Measurements from ENCODE around the gene SREBF1.

SREBF1 gene

DNA sequence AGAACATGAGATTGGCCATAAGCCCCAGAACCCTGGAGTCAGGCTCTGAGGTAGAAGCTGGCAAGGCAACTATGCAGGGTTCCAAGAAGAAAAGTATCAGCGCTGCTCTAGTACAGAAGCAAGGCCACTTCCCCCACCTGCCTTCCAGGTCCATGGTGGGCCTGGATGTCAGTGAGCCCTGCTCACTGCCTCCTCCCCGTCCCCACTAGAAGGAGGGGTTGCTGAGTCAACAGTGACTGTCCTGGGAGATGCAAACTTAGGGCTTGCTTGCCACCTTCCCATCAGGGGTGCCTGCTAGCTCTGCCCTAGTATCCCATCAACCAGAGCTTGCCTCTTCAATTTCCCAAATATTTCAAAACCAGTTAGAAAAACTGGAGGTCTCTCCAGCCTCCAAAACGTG is 29.6 kb upstream of the SREBF1 start:
- CTCF ChIA-PET: interaction anchor here (1.2 to 1.5 kb wide), 3 partner anchors 24 to 224 kb away, joined by 3 to 5 read pairs (median 4); no protein-coding TSS in a partner anchor

DNA sequence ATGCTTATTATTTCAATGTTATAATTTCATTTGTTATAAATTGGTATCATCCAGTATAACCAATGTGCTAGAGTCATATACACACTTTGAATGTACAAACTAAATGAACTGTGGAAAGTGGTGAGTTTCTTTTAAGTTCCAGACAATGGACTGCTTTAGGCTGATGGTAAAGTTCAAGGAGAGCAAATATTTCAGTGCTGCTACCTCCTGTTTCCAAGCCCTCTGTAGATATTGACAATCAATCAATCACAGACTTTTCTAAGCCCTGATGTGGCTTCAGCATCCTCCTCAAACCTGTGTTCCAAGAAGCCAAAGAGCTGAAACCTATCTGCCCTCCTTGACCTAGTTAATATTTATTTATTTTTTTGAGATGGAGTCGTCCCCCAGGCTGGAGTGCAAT is 28.2 kb upstream of the SREBF1 start:
- H3K4me3 ChIP-seq (ENCODE audit: low read depth, low read length): no peak overlapping the region
- CTCF ChIA-PET: interaction anchor here (1.2 to 2.1 kb wide), 4 partner anchors 54 to 184 kb away, joined by 3 to 6 read pairs (median 3); no protein-coding TSS in a partner anchor
- POLR2A ChIA-PET: no interaction called here
- no peak for DNase-seq (ENCODE audit: low read depth, low spot score)
- TF ChIP-seq, protein P1, sequence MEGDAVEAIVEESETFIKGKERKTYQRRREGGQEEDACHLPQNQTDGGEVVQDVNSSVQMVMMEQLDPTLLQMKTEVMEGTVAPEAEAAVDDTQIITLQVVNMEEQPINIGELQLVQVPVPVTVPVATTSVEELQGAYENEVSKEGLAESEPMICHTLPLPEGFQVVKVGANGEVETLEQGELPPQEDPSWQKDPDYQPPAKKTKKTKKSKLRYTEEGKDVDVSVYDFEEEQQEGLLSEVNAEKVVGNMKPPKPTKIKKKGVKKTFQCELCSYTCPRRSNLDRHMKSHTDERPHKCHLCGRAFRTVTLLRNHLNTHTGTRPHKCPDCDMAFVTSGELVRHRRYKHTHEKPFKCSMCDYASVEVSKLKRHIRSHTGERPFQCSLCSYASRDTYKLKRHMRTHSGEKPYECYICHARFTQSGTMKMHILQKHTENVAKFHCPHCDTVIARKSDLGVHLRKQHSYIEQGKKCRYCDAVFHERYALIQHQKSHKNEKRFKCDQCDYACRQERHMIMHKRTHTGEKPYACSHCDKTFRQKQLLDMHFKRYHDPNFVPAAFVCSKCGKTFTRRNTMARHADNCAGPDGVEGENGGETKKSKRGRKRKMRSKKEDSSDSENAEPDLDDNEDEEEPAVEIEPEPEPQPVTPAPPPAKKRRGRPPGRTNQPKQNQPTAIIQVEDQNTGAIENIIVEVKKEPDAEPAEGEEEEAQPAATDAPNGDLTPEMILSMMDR (IDR thresholded peaks at IDR 0.05; ENCODE audit: insufficient read depth, low read length, missing control alignments): no peak

More for the DNA sequence above, 29.6 kb upstream of the SREBF1 start:
- H3K4me3 ChIP-seq (ENCODE audit: low read depth, low read length): no peak overlapping the region
- DNase-seq (ENCODE audit: low read depth, low spot score): no peak
- POLR2A ChIA-PET: interaction anchor here (0.5 kb wide), 1 partner anchor 167 kb away, joined by 3 read pairs; no protein-coding TSS in a partner anchor
- TF ChIP-seq, protein P1 (IDR thresholded peaks at IDR 0.05; ENCODE audit: insufficient read depth, low read length, missing control alignments): no peak

DNA sequence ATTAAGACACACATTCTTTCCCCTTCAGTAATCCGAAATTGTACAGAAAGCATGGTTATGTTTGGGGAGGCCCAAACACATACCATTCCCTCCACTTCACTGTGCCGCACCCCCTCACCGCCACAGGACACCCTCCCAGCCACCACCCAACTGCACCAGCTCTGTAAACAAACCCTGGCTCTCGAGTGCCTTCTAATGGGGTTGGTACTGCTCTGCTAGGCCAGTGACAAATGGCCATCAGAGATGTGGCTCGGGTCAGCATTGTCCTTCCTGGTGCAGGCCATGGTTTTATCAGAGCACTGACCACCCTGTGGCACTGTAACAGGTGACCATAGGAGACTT is 24.0 kb upstream of the SREBF1 start:
- no peak overlapping the region for H3K4me3 ChIP-seq (ENCODE audit: low read depth, low read length)
- POLR2A ChIA-PET: interaction anchor here (1.2 kb wide), 1 partner anchor 179 kb away, joined by 3 read pairs; no protein-coding TSS in a partner anchor
- CTCF ChIA-PET: interaction anchor here (0.9 to 6.8 kb wide), 30 partner anchors 10 to 504 kb away, joined by 3 to 82 read pairs (median 7); partner anchors contain the start of gene RAI1
- DNase-seq (ENCODE audit: low read depth, low spot score): no peak
- TF ChIP-seq, protein P1 (IDR thresholded peaks at IDR 0.05; ENCODE audit: insufficient read depth, low read length, missing control alignments): no peak

DNA sequence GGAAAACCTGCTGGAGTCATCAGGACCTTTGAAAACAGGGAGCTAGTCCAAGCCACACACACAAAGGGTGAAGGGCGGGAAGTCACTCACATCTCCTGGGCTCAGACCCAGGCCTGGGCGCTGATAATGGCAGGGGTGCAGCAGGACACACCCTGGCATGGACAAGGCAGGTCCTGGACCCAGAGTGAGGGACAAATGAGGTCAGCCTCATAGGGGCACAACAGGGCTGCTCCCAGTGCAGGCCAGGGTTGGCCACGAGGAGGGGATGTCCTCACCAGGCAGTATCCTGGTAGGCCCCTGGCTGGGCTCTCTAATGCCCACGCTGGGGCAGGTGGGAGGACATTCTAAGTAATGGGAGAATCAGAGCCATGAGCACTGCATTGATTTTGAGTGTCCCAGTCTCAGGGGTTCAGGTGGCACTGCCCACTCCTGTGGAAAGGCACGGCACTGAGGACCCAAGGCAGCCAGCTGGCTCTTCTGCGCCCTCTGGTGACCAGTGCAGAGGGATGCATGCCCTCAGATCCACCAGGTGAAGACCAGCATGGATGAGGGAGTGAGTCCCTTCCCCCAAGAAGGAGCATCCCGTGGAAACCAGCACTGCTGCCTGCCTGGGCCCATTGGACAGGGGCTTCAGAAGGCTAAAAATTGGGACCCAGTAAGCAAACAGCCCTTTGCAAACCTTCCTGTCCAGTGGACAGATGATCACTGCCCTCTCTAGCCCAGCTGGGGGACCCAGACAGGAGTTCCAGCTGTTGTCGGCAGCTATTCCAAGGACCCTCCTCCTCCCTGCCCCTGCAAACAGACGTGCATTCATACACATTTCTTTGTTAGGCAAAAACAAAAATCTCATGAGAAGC is 23.4 kb upstream of the SREBF1 start:
- POLR2A ChIA-PET: interaction anchor here (1.2 kb wide), 1 partner anchor 178 kb away, joined by 3 read pairs; no protein-coding TSS in a partner anchor
- no peak overlapping the region for H3K4me3 ChIP-seq (ENCODE audit: low read depth, low read length)
- no peak for DNase-seq (ENCODE audit: low read depth, low spot score)
- CTCF ChIA-PET: interaction anchor here (0.6 to 6.8 kb wide), 35 partner anchors 9 to 504 kb away, joined by 3 to 82 read pairs (median 5); partner anchors contain the start of gene RAI1
- TF ChIP-seq, protein P1 (IDR thresholded peaks at IDR 0.05; ENCODE audit: insufficient read depth, low read length, missing control alignments): peak; percentile 97

DNA sequence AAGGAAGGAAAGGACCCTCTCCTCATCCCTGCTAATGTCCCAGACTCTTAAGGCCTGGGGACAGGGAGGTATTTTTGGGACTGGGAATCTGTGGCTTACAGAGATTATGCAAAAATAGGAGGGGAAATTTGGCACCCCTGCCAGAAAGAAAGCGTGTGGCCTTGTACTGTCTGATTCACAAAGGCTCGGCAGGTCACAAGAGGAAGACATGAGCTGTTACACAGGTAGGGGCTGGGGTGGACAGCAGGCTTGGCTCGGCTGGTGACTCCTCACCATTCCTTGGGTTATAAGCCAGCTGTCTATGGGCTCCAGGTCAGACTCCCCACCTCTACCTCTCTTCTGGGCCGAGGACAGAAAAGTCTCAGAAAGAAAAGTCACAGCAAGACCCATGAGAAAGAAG is 20.7 kb upstream of the SREBF1 start:
- no peak for DNase-seq (ENCODE audit: low read depth, low spot score)
- H3K4me3 ChIP-seq (ENCODE audit: low read depth, low read length): no peak overlapping the region
- CTCF ChIA-PET: interaction anchor here (0.9 to 6.8 kb wide), 6 partner anchors 8 to 178 kb away, joined by 3 to 82 read pairs (median 5); no protein-coding TSS in a partner anchor
- TF ChIP-seq, protein P1 (IDR thresholded peaks at IDR 0.05; ENCODE audit: insufficient read depth, low read length, missing control alignments): no peak
- POLR2A ChIA-PET: no interaction called here

DNA sequence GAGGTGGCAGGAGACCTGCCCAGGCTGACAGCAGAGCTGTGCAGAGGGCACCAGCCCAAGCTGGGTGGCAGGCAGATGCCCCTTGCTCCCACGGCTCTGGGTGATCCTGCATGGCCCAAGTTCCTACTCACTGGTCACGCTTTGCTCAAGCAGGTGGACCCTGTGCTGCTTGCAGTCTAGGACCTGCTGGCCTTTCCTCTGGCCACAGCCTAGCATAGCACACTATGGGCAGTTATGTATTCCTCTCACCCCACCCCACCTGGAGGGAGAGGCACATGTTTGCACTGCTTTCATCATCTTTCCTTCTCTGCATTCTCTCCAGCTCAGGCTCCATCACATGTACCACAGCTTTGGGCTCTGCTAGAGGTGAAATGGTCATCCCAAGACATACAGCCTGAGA is 19.6 kb upstream of the SREBF1 start:
- CTCF ChIA-PET: interaction anchor here (0.7 to 6.3 kb wide), 4 partner anchors 44 to 501 kb away, joined by 3 to 74 read pairs (median 4); no protein-coding TSS in a partner anchor
- no peak overlapping the region for H3K4me3 ChIP-seq (ENCODE audit: low read depth, low read length)
- POLR2A ChIA-PET: no interaction called here
- TF ChIP-seq, protein P1 (IDR thresholded peaks at IDR 0.05; ENCODE audit: insufficient read depth, low read length, missing control alignments): no peak
- DNase-seq (ENCODE audit: low read depth, low spot score): no peak

Measured in AG04449 (cell line).